Endodermal cell (in vitro differentiated cells): ENCODE data around the gene ADH1A. TPM values are rescaled to one million over a fixed set of nuclear protein-coding genes. Genes with fewer than 3 reads are reported as not detected.

Experiments used
- DNase-seq: peaks from one replicate; pipeline ENCODE4 v3.0.0-alpha.2; 2017
- H3K27ac ChIP-seq: 2 replicates; pipeline ENCODE4 v1.5.1; 2013; ENCODE audit warnings: mild to moderate bottlenecking, low read depth, low read length, moderate library complexity
- H3K27me3 ChIP-seq: 2 replicates; pipeline ENCODE4 v1.6.1; 2013; ENCODE audit warnings: mild to moderate bottlenecking, low read length, moderate library complexity; ENCODE audit not compliant: insufficient read depth, control insufficient read depth, poor library complexity, severe bottlenecking
- H3K36me3 ChIP-seq: 2 replicates; pipeline ENCODE4 v1.7.0; 2013; ENCODE audit warnings: mild to moderate bottlenecking, low read length, moderate library complexity; ENCODE audit not compliant: control insufficient read depth, insufficient read depth
- H3K4me1 ChIP-seq: one replicate; pipeline ENCODE4 v1.7.0; 2013; ENCODE audit warnings: low read length; ENCODE audit not compliant: control insufficient read depth, insufficient read depth
- H3K4me3 ChIP-seq: 2 replicates; pipeline ENCODE4 v1.5.1; 2013; ENCODE audit warnings: mild to moderate bottlenecking, low read length, moderate library complexity
- H3K9ac ChIP-seq: 2 replicates; pipeline ENCODE4 v1.6.1; 2013; ENCODE audit warnings: mild to moderate bottlenecking, low read length, moderate library complexity; ENCODE audit not compliant: poor library complexity, severe bottlenecking; ENCODE audit errors: extremely low read depth
- H3K9me3 ChIP-seq: 2 replicates; pipeline ENCODE4 v1.6.1; 2013; ENCODE audit warnings: mild to moderate bottlenecking, low read length, moderate library complexity; ENCODE audit not compliant: control insufficient read depth
- H3K27ac Mint-ChIP-seq: 2 replicates; pipeline ENCODE4 v1.8.0; 2020; ENCODE audit warnings: mixed read lengths
- H3K27me3 Mint-ChIP-seq: 2 replicates; pipeline ENCODE4 v1.8.0; 2021; ENCODE audit warnings: mild to moderate bottlenecking, mixed read lengths; ENCODE audit not compliant: insufficient read depth
- H3K36me3 Mint-ChIP-seq: 2 replicates; pipeline ENCODE4 v1.8.0; 2020; ENCODE audit warnings: low read depth, mixed read lengths
- H3K4me1 Mint-ChIP-seq: 2 replicates; pipeline ENCODE4 v1.8.0; 2020; ENCODE audit warnings: mixed read lengths
- H3K4me3 Mint-ChIP-seq: 2 replicates; pipeline ENCODE4 v1.8.0; 2020; ENCODE audit warnings: mild to moderate bottlenecking, moderate library complexity, mixed read lengths
- H3K9me3 Mint-ChIP-seq: 2 replicates; pipeline ENCODE4 v1.8.0; 2020; ENCODE audit warnings: mild to moderate bottlenecking, mixed read lengths
- WGBS, 2 experiments: methylation state at CpG; one replicate each; pipeline versions ENCODE4 v1.1.5 to v1.1.7; 2013; ENCODE audit warnings: missing lambda C conversion rate in 2 of 2, mixed read lengths in 1 of 2; ENCODE audit not compliant: insufficient coverage in 1 of 2, insufficient read length in 1 of 2; 5-methylcytosine and 5-hydroxymethylcytosine counted together
- total RNA-seq, 2 donors: library from RNA; stranded (reverse); fragmentation: NEBNext Ultra II Directional in 1 of 2; extraction: Animal tissue kit (Norgen Biotek cat#: 25700) in 1 of 2; gene quantifications; 2 replicates in 1 of 2; 3 replicates in 1 of 2; pipeline ENCODE4 v1.2.1, GENCODE V29; 2021
- TF ChIP-seq, protein P1 (sequence below): fragments of 200-600 bp; sonication (generic); conservative IDR thresholded peaks from 2 replicates; pipeline ENCODE4 v1.5.0; 2021; ENCODE audit warnings: antibody characterized with exemption, mild to moderate bottlenecking

ADH1A gene
- total RNA-seq, 2 donors from 2014 or later, result not detected

DNA sequence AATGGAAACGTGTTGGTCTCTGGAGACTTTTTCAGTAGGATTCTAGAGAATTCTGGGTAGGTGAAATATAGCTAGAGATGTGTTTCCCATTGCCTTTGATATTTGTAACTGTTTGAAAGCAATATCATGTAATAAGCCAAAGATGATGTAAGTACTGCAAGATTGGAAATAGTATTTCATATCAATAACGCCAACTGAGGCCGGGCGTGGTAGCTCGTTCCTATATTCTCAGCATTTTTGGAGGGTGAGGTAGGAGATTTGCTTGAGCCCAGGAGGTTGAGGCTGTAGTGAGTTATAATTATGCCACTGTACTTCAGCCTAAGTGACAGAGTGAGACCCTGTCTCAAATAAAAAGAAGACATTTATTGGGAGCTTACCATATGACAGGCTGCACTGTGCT is 9.5 kb downstream of the ADH1A start:
- no peaks in the 10 kb centered on the region for H3K36me3 Mint-ChIP-seq
- no peaks in the 10 kb centered on the region for H3K9me3 Mint-ChIP-seq
- no peak overlapping the region for H3K4me3 ChIP-seq
- H3K27ac Mint-ChIP-seq, result no peak overlapping the region
- no peaks in the 10 kb centered on the region for H3K4me1 ChIP-seq
- no peaks in the 10 kb centered on the region for H3K36me3 ChIP-seq
- no peak for DNase-seq
- TF ChIP-seq, protein P1, sequence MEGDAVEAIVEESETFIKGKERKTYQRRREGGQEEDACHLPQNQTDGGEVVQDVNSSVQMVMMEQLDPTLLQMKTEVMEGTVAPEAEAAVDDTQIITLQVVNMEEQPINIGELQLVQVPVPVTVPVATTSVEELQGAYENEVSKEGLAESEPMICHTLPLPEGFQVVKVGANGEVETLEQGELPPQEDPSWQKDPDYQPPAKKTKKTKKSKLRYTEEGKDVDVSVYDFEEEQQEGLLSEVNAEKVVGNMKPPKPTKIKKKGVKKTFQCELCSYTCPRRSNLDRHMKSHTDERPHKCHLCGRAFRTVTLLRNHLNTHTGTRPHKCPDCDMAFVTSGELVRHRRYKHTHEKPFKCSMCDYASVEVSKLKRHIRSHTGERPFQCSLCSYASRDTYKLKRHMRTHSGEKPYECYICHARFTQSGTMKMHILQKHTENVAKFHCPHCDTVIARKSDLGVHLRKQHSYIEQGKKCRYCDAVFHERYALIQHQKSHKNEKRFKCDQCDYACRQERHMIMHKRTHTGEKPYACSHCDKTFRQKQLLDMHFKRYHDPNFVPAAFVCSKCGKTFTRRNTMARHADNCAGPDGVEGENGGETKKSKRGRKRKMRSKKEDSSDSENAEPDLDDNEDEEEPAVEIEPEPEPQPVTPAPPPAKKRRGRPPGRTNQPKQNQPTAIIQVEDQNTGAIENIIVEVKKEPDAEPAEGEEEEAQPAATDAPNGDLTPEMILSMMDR, result no peak
- no peak overlapping the region for H3K9ac ChIP-seq
- H3K9me3 ChIP-seq, result no peaks in the 10 kb centered on the region
- no peaks in the 10 kb centered on the region for H3K27me3 ChIP-seq
- no peak overlapping the region for H3K4me3 Mint-ChIP-seq
- no peaks in the 10 kb centered on the region for H3K4me1 Mint-ChIP-seq
- WGBS, 2 experiments, result 96 to 97% methylated on average over 4 to 5 of the region's 5 CpGs
- no peak overlapping the region for H3K27ac ChIP-seq
- no peaks in the 10 kb centered on the region for H3K27me3 Mint-ChIP-seq

DNA sequence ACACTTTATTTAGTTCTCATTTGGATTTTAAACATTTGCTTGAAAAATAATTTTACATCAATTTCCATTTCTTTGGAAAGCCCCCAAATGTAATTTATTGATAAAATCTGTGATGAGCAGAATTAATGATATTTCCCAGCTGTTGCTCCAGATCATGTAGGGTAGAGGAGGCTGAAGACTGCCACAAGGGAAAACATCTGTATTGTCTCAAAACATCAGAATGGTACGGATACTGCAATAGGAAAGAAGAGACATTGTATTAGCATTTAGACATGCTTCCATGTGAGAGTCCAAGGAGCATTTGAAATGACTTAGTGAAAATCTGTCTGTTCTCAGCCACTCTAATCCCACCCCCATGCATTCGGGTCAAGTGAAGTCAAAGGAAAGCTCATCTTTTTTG is 14.4 kb downstream of the ADH1A start:
- H3K36me3 ChIP-seq, result no peaks in the 10 kb centered on the region
- H3K4me3 Mint-ChIP-seq, result no peak overlapping the region
- TF ChIP-seq, protein P1, result no peak
- DNase-seq, result no peak
- H3K4me1 ChIP-seq, result no peaks in the 10 kb centered on the region
- H3K9me3 ChIP-seq, result no peaks in the 10 kb centered on the region
- no peak overlapping the region for H3K9ac ChIP-seq
- no peak overlapping the region for H3K4me3 ChIP-seq
- H3K27me3 ChIP-seq, result no peaks in the 10 kb centered on the region
- no peaks in the 10 kb centered on the region for H3K27me3 Mint-ChIP-seq
- 86 to 94% methylated on average over 2 of the region's 2 CpGs for WGBS, 2 experiments
- H3K36me3 Mint-ChIP-seq, result no peaks in the 10 kb centered on the region
- H3K4me1 Mint-ChIP-seq, result no peaks in the 10 kb centered on the region
- H3K9me3 Mint-ChIP-seq, result peaks cover 2% of the 10 kb centered on the region
- H3K27ac Mint-ChIP-seq, result no peak overlapping the region
- H3K27ac ChIP-seq, result no peak overlapping the region

DNA sequence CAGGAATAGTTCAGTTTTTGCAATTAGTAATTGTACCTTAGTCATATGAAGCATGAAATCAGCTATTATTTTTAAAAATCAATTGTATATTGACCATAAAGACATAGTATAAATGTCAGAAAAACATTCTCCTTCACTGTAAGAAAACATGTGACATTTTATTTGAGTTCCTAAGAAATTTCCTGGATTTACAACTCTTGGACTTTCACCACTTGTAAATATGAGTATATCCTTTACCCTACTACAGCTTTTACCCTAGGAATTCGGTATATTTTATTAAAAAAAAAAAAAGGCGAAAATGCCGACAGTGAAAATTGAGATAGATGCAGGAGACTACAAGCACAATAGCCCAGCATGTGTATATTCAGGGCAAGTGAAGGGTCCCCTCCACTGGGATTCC is 14.9 kb downstream of the ADH1A start:
- no peak overlapping the region for H3K27ac ChIP-seq
- H3K9me3 ChIP-seq, result no peaks in the 10 kb centered on the region
- H3K4me3 ChIP-seq, result no peak overlapping the region
- Mint-ChIP-seq H3K4me3 (no peak overlapping the region), H3K27me3 (no peaks in the 10 kb centered on the region), H3K27ac (no peak overlapping the region), H3K9me3 (peaks cover 3% of the 10 kb centered on the region), H3K4me1 (no peaks in the 10 kb centered on the region), H3K36me3 (no peaks in the 10 kb centered on the region)
- no peaks in the 10 kb centered on the region for H3K4me1 ChIP-seq
- DNase-seq, result no peak
- no peaks in the 10 kb centered on the region for H3K36me3 ChIP-seq
- H3K9ac ChIP-seq, result no peak overlapping the region
- TF ChIP-seq, protein P1, result no peak
- no peaks in the 10 kb centered on the region for H3K27me3 ChIP-seq
- 63 to 85% methylated on average over 2 to 3 of the region's 3 CpGs for WGBS, 2 experiments
